GM21717 (cell line): ENCODE measurements around the gene NIP7.

Source experiments
- ATAC-seq: cut with Tn5 transposase; IDR thresholded peaks from one replicate; pipeline ENCODE4 v1.9.1; 2021; ENCODE audit warnings: mild to moderate bottlenecking, moderate library complexity; ENCODE audit not compliant: unreplicated experiment

Gene NIP7

DNA sequence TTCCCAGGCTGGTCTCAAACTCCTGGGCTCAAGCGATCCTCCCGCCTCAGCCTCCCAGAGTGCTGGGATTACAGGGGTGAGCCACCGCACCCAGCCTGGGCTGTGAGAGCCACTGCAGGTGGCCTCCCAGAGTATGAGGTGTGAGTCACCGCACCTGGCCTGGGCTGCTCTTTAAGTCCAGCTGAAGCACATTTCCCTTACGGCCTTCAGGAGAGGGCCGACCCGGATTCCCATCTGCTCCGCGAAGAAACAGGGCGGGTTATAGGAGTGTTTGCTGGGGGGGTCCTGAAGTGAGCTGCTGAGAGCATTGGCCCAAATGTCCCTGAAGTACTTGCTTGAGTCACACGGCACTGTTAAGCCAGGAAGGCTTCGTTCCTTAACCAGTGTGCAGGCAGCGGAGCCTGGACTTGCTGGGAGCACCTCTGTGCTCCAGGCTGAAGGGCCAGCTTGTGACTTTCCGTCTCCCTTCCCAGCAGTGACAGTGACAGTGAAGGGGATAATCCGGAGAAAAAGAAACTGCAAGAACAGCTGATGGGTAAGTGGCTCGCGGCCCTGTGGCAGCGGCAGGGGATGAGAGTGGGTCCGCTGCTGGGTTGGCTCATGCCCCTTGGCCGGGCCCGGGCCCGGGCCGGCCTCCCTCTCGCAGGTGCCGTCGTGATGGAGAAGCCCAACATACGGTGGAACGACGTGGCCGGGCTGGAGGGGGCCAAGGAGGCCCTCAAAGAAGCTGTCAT, 21.2 kb upstream of the NIP7 start:
- no peak for ATAC-seq

DNA sequence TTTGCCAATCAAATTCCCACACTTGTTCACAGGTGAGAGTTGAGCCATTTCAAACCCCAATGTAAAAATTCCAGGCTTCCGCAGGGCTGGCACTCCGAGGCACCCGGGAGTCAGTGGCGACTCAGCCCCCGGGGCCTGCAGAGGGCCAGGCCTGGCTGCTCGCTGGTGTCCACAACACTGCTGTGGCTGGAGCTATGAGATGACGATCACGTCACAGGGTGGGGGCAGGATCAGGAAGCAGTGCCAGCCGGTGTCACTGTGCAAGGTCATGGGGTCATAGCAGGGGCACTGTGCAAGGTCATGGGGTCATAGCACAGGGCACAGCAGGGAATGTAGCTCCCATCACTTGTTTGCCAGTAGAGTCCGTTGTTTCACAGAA, 20.7 kb upstream of the NIP7 start:
- ATAC-seq: no peak

DNA sequence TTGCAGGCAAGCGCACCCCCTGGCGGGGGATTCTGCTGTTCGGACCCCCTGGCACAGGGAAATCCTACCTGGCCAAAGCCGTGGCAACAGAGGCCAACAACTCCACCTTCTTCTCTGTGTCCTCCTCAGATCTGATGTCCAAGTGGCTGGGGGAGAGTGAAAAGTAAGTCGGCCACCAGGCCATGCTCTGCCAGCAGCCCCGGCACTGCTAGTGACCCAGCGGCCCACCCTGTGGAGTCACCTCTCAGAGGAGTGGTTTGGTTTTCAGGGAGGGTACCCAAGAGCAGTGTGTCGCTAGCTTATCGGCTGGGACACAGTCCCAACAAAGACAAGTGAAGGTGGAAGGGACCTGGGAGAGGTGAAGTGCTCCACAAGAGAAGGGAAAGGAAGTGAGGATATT, 20.2 kb upstream of the NIP7 start:
- ATAC-seq: no peak

DNA sequence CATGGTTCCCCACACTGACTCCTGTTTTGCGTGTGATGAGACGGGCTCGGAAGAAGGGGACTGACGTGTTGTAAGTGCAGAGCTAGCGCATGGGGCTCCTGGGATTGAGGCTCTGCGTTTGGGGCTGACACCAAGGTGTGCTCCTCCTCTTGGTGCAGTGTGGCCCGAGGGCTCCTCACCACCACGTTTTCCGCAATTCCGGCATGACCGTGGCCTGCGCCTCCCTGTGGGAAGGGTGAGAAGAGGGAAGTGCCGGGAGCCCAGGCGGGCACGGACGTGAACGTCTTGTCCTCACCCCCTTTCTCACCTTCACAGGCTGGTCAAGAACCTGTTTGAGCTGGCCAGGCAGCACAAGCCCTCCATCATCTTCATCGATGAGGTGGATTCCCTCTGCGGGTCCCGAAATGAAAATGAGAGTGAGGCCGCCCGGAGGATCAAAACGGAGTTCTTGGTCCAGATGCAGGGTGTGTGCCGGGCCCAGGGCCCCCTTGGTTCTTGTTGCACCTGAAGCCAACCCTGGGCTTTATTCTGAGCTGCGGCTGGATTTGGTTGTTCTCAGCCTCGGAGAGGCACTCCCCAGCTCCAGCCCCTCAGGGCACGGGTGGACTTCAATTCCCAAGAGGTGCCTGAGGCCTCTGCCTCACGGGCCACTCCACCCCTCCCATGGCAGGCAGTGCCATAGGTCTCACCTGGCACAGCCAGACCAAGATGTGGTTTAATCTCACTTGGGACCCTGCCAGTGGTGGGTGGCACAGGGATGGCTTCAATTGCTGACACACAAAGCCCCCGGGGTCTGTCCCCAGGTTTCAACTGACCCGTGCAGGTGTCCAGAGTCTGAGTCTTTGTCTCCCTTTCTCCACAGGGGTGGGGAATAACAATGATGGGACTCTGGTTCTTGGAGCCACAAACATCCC, 19.5 kb upstream of the NIP7 start:
- no peak for ATAC-seq

- no peak for ATAC-seq
Measured at GRCh38 chr16:69320740-69321073, 18.9 kb upstream of the NIP7 start.

- no peak for ATAC-seq
Measured at GRCh38 chr16:69321080-69321479, 18.5 kb upstream of the NIP7 start.

DNA sequence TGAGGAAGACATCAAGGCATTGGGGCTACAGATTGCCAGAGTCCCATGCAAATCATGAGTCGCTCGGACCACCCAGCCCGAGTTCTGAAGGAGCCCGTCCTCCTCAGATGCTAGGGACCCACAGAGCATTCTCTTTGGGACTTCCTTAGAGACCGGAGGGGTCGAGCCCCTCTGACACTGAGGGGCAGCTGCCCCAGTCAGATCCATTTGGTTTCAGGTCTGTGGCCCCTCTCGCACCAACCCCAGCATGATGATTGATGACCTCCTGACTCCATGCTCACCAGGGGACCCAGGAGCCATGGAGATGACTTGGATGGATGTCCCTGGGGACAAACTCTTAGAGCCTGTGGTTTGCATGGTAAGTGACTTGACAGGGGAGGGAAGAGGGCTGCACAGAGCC, 17.2 kb upstream of the NIP7 start:
- ATAC-seq: no peak

DNA sequence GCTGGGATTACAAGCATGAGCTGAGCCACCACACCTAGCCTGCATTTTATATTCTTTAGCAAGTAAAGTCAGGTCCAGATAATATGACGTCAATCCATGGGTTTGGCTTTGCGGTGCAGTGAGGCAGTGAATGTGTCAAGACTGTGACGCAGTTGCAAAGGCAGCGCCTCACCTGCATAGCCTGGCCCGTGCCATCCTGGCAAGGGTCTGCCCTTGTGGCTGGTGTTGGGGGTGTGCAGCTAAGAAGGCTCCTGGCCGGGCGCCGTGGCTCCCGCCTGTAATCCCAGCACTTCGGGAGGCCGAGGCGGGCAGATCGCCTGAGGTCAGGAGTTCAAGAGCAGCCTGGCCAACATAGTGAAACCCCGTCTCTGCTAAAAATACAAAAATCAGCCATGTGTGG, 16.2 kb upstream of the NIP7 start:
- ATAC-seq: no peak

DNA sequence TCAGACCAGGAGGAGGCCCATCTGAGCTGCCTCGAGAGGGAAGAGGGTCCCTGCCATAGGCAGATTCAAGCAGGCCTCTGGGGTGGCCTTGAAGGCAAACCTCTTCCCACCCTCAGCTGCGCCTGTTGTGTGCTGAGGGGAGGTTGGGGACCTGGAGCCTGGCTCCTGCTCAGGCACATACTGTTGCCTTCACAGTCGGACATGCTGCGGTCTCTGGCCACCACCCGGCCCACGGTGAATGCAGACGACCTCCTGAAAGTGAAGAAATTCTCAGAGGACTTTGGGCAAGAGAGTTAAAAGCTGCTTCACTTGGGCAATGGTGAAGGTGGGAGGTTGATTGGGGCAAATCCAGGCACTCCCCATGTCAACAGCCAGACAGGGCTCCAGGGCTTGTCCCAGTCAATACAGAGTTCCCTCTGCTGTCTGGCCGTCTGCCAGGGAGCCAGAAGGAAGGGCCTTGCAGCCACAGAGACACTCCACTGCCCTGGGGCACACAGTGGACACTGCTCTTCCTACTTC, 15.5 kb upstream of the NIP7 start:
- ATAC-seq: no peak

GRCh38 chr16:69324585-69325253, 14.9 kb upstream of the NIP7 start:
- no peak for ATAC-seq

DNA sequence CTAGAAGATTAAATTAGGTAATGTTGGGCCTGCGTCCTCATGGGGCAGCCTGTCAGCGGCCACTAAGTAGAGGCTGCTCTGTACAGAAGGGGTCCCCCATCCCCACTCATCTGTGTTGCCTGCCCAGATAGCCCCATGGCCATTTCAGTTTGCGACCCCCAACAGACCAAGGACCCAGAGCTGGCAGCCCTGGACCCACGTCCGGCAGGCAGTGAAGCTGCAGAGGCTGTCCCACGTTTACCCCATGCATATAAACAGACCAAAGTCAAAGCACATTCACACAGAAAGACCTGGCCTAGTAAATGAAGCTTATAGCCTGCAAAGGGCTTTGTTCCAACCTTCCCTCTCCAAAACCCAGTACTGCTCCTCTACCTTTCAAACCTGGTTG, 13.8 kb upstream of the NIP7 start:
- ATAC-seq: no peak

- no peak for ATAC-seq
Measured at GRCh38 chr16:69326172-69326873, 13.2 kb upstream of the NIP7 start.

DNA sequence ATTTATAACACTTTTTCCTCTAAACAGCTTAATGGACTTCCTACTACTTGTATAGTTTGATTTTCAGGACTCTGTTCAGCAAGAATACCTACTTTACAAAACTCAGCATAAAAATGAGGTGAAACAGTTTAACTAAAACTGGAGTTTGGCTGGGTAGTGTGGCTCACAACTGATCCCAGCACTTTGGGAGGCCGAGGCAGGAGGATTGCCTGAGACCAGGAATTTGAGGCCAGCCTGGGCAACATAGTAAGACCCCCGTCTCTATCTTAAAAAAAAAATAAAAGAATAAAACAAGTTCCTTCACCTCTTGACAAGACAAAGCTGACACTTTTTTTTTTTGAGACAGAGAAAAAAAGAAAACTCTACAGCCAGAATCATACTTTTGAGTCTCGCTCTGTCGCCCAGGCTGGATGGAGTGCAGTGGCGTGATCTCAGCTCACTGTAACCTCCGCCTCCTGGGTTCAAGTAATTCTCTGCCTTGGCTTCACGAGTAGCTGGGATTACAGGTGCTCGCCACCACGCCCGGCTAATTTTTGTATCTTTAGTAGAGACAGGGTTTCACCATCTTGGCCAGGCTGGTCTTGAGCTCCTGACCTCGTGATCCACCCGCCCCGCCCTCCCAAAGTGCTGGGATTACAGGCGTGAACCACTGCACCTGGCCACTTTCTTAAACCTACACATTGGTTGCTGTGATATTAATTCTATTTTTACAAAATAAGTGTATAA, 11.8 kb upstream of the NIP7 start:
- no peak for ATAC-seq

GRCh38 chr16:69328854-69329316, 10.7 kb upstream of the NIP7 start:
- no peak for ATAC-seq

DNA sequence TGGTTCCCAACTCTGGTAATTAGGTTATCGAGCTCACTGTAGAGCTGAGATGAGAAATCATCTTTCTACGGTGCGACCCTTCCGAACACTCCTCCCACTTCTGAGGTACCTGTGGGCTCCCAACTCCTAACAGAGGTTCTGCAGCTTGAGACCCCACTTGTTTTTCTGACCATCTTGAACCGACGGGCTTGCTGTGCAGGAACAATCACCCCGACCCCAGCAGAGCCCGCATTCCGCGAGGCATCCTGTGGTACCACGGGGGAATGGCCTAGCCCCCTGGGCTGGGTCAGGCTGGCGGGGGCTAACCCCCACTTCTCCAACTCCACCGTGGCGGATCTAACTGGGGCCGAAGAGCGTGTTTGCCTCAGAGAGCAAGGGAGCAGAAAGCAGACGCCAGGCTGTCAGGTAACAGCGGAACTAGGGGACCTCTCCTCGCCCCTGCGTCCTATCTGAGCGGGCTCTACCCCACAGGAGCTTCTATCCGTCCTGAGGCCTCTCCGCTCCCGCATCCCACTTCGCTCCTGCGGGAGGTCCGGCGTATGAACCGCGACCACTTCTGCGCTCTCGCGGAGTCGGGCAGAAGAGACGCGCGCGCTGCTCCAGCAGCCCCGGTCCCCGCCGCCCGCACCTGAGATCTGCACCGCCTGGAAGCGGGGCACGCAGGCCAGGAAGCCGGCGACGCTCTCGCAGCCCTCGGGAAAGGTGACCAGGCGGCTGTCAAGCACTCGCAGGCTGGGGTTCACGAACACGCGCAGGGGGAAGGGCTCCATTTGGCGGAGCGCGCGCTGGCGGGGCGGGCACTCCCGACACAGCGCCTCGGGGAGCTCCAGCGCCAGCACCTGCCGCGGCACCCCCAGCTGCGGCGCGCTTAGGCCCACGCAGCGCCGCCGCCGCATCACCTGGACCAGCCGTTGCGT, 9.9 kb upstream of the NIP7 start:
- peak; percentile 29 for ATAC-seq

- peak; percentile 90 for ATAC-seq
Measured at GRCh38 chr16:69330286-69331109, 9.1 kb upstream of the NIP7 start, which contains the start of gene PDF. TSS of gene PDF (minus strand) at chr16:69330588. CDS start at chr16:69330570, 18 bp downstream.

GRCh38 chr16:69334696-69335095, 4.9 kb upstream of the NIP7 start:
- ATAC-seq: no peak
